OCI-LY7 (cell line): ENCODE data around the gene BBS9.

Experiments
- CTCF ChIP-seq: fragments of 200-600 bp; sonication (generic); conservative IDR thresholded peaks from 2 replicates; pipeline ENCODE4 v1.5.1; 2014; ENCODE audit warnings: mild to moderate bottlenecking, antibody characterized with exemption, low read length, moderate library complexity, mixed read lengths
- EZH2phosphoT487 ChIP-seq: fragments of 200-600 bp; sonication (generic); IDR thresholded peaks from 2 replicates; pipeline ENCODE4 v1.6.1; 2018; ENCODE audit warnings: low read depth, borderline replicate concordance, mild to moderate bottlenecking, mixed run types, antibody characterized with exemption, low read length, moderate library complexity, mixed read lengths

- TF ChIP-seq CTCF (no peak), EZH2phosphoT487 (no peak)
Observed at GRCh38 chr7:33237036-33237435, 107.7 kb downstream of the BBS9 start.
